H1 (cell line): Measurements from ENCODE around the gene MEF2A. TPM values are rescaled to one million over a fixed set of nuclear protein-coding genes. Genes with fewer than 3 reads are reported as not detected.

Experiments
- CTCF ChIA-PET: fragments of 300-600 bp; sonication (Branson Sonifier 250); formaldehyde crosslinking; loops from one replicate; lab custom pipeline; 2021; ENCODE audit not compliant: partially characterized antibody; lab: Charles Lee
- POLR2A ChIA-PET: fragments of 300-600 bp; sonication (Branson Sonifier 250); formaldehyde crosslinking; loops from one replicate; lab custom pipeline; 2021; ENCODE audit warnings: inconsistent platforms; ENCODE audit not compliant: partially characterized antibody; lab: Charles Lee
- DNase-seq, 2 experiments: peaks; one replicate each; pipeline versions ENCODE4 v3.0.0 to v3.0.0-alpha.2; 2010 to 2022; ENCODE audit warnings: low spot score in 2 of 2, low read depth in 1 of 2, mixed read lengths in 1 of 2
- FAIRE-seq: peaks from 2 replicates; lab custom pipeline; 2011; peaks lifted over from hg19 to GRCh38; lab: Jason Lieb, UNC
- H2AFZ ChIP-seq: 2 replicates; pipeline ENCODE4 v1.8.1; 2012; ENCODE audit warnings: low read length, inconsistent platforms
- H2AK5ac ChIP-seq: 2 replicates; pipeline ENCODE4 v1.6.1; 2013; ENCODE audit warnings: low read depth, low read length
- H2BK120ac ChIP-seq: replicated peaks from 2 replicates; pipeline ENCODE3; 2013; ENCODE audit warnings: low read depth, low read length, inconsistent platforms
- H2BK12ac ChIP-seq: 2 replicates; pipeline ENCODE4 v1.6.1; 2013; ENCODE audit warnings: low read depth, low read length
- H2BK15ac ChIP-seq: 2 replicates; pipeline ENCODE4 v1.6.1; 2013; ENCODE audit warnings: low read length
- H2BK20ac ChIP-seq: 2 replicates; pipeline ENCODE4 v1.6.1; 2013; ENCODE audit warnings: low read length
- H2BK5ac ChIP-seq: 2 replicates; pipeline ENCODE4 v1.6.1; 2013; ENCODE audit warnings: low read depth, low read length
- H3K14ac ChIP-seq: 2 replicates; pipeline ENCODE4 v1.6.1; 2013; ENCODE audit warnings: inconsistent platforms; ENCODE audit not compliant: insufficient read length
- H3K18ac ChIP-seq: 2 replicates; pipeline ENCODE4 v1.6.1; 2013; ENCODE audit warnings: low read length; ENCODE audit errors: extremely low read depth
- H3K23ac ChIP-seq: 2 replicates; pipeline ENCODE4 v1.6.1; 2013; ENCODE audit warnings: inconsistent platforms; ENCODE audit not compliant: insufficient read length
- H3K23me2 ChIP-seq: 2 replicates; pipeline ENCODE4 v1.6.1; 2013; ENCODE audit warnings: low read depth, low read length
- H3K27ac ChIP-seq: 2 replicates; pipeline ENCODE4 v1.6.1; 2011; ENCODE audit warnings: low read depth, low read length, inconsistent platforms
- H3K27me3 ChIP-seq, 4 experiments: replicated peaks in 1 of 4; 1 replicate in 1 of 4; 2 replicates in 3 of 4; pipeline versions ENCODE4 v1.6.1 to v1.8.1; 2011 to 2013; ENCODE audit warnings: low read length in 3 of 4, mild to moderate bottlenecking in 3 of 4, inconsistent platforms in 2 of 4, mixed read lengths in 2 of 4, moderate library complexity in 1 of 4; ENCODE audit not compliant: control insufficient read depth in 3 of 4, insufficient read depth in 3 of 4; ENCODE audit errors: extremely low read depth in 1 of 4
- H3K36me3 ChIP-seq, 4 experiments: 2 replicates each; pipeline versions ENCODE4 v1.6.1 to v1.8.1; 2011 to 2013; ENCODE audit warnings: mild to moderate bottlenecking in 4 of 4, low read length in 3 of 4, moderate library complexity in 2 of 4, control low read depth in 1 of 4, inconsistent platforms in 1 of 4; ENCODE audit not compliant: insufficient read depth in 4 of 4, control insufficient read depth in 2 of 4
- H3K4ac ChIP-seq: replicated peaks from 2 replicates; pipeline ENCODE3; 2013; ENCODE audit warnings: low read length, low read depth, mixed read lengths, inconsistent platforms; ENCODE audit not compliant: insufficient read length
- H3K4me1 ChIP-seq, 4 experiments: replicated peaks in 1 of 4; 1 replicate in 1 of 4; 2 replicates in 3 of 4; pipeline versions ENCODE4 v1.6.1 to v1.8.1; 2011 to 2013; ENCODE audit warnings: low read length in 3 of 4, inconsistent platforms in 2 of 4, mixed read lengths in 1 of 4; ENCODE audit not compliant: insufficient read depth in 4 of 4, control insufficient read depth in 3 of 4
- H3K4me2 ChIP-seq, 2 experiments: 2 replicates each; pipeline versions ENCODE4 v1.6.1 to v1.8.1; 2011 to 2013; ENCODE audit warnings: low read depth in 2 of 2, low read length in 2 of 2, control low read depth in 1 of 2, inconsistent platforms in 1 of 2, mild to moderate bottlenecking in 1 of 2; ENCODE audit not compliant: insufficient read depth in 1 of 2
- H3K4me3 ChIP-seq, 4 experiments: fragments of 200-600, 300-600 bp in 1 of 4; sonication (generic), shearing (Covaris generic), sonication (Bioruptor Twin) in 1 of 4; 2 replicates each; pipeline versions ENCODE4 v1.5.1 to v1.8.1; 2011 to 2016; ENCODE audit warnings: low read length in 4 of 4, low read depth in 3 of 4, control low read depth in 2 of 4, inconsistent platforms in 2 of 4, mild to moderate bottlenecking in 2 of 4, mixed read lengths in 1 of 4, moderate library complexity in 1 of 4; ENCODE audit not compliant: insufficient read depth in 2 of 4; ENCODE audit errors: extremely low read depth in 1 of 4
- H3K56ac ChIP-seq: replicated peaks from 2 replicates; pipeline ENCODE3; 2013; ENCODE audit warnings: low read depth, mild to moderate bottlenecking, mixed read lengths, low read length, inconsistent platforms; ENCODE audit not compliant: insufficient read length
- H3K79me1 ChIP-seq: 2 replicates; pipeline ENCODE4 v1.6.1; 2013; ENCODE audit warnings: low read depth, low read length, control low read depth
- H3K79me2 ChIP-seq, 2 experiments: 2 replicates each; pipeline versions ENCODE4 v1.6.1 to v1.8.1; 2012 to 2013; ENCODE audit warnings: low read length in 2 of 2, mild to moderate bottlenecking in 2 of 2, inconsistent platforms in 1 of 2; ENCODE audit not compliant: insufficient read depth in 2 of 2, control insufficient read depth in 1 of 2
- H3K9ac ChIP-seq, 4 experiments: replicated peaks in 1 of 4; 1 replicate in 1 of 4; 2 replicates in 3 of 4; pipeline versions ENCODE4 v1.6.1 to v1.8.1; 2011 to 2013; ENCODE audit warnings: low read depth in 3 of 4, low read length in 3 of 4, control low read depth in 2 of 4, mild to moderate bottlenecking in 2 of 4, moderate library complexity in 2 of 4, inconsistent platforms in 1 of 4; ENCODE audit errors: extremely low read depth in 1 of 4
- H3K9me3 ChIP-seq, 2 experiments: 2 replicates each; pipeline versions ENCODE4 v1.6.1 to v1.8.1; 2012 to 2013; ENCODE audit warnings: mild to moderate bottlenecking in 2 of 2, moderate library complexity in 2 of 2, control low read depth in 1 of 2, inconsistent platforms in 1 of 2, low read depth in 1 of 2, low read length in 1 of 2, mixed read lengths in 1 of 2; ENCODE audit not compliant: insufficient read depth in 2 of 2
- H4K20me1 ChIP-seq, 2 experiments: replicated peaks in 1 of 2; 2 replicates each; pipeline versions ENCODE3 to v1.8.1; 2011 to 2013; ENCODE audit warnings: inconsistent platforms in 2 of 2, low read length in 2 of 2, mild to moderate bottlenecking in 1 of 2; ENCODE audit not compliant: insufficient read depth in 2 of 2, control insufficient read depth in 1 of 2
- H4K5ac ChIP-seq: 2 replicates; pipeline ENCODE4 v1.6.1; 2013; ENCODE audit warnings: low read length, low read depth, mixed read lengths, inconsistent platforms; ENCODE audit not compliant: insufficient read length
- H4K8ac ChIP-seq: 2 replicates; pipeline ENCODE4 v1.8.0; 2013; ENCODE audit warnings: mild to moderate bottlenecking, moderate library complexity, low read length, inconsistent platforms; ENCODE audit not compliant: insufficient read depth; ENCODE audit errors: extremely low read depth
- H4K91ac ChIP-seq: replicated peaks from 2 replicates; pipeline ENCODE3; 2013; ENCODE audit warnings: low read length, mixed read lengths, inconsistent platforms; ENCODE audit not compliant: insufficient read length
- ASH2L ChIP-seq: fragments of 200-600, 300-600 bp; sonication (generic); IDR thresholded peaks from one replicate; pipeline ENCODE4 v1.7.1; 2017; ENCODE audit warnings: low read length
- BACH1 ChIP-seq: IDR thresholded peaks from 2 replicates; pipeline ENCODE4 v1.6.1; 2012; ENCODE audit warnings: low read length, improper control_type of control experiment
- CEBPB ChIP-seq: IDR thresholded peaks from 2 replicates; pipeline ENCODE4 v1.6.1; 2012; ENCODE audit warnings: low read depth, low read length
- CREB1 ChIP-seq: IDR thresholded peaks from 2 replicates; pipeline ENCODE4 v1.6.1; 2012; ENCODE audit warnings: inconsistent platforms
- CTBP2 ChIP-seq: IDR thresholded peaks from 2 replicates; pipeline ENCODE4 v1.7.0; 2011; ENCODE audit warnings: borderline replicate concordance, mild to moderate bottlenecking, moderate library complexity, mixed read lengths, low read length; ENCODE audit not compliant: insufficient read depth, insufficient read length
- EGR1 ChIP-seq: IDR thresholded peaks from 2 replicates; pipeline ENCODE4 v1.6.1; 2011; ENCODE audit warnings: low read depth, low read length, borderline replicate concordance
- EP300 ChIP-seq, 2 experiments: IDR thresholded peaks; 1 replicate in 1 of 2; 2 replicates in 1 of 2; pipeline ENCODE4 v1.6.1; 2011 to 2012; ENCODE audit warnings: low read depth in 2 of 2, low read length in 2 of 2, mild to moderate bottlenecking in 2 of 2, borderline replicate concordance in 1 of 2, inconsistent platforms in 1 of 2, moderate library complexity in 1 of 2
- EZH2 ChIP-seq: fragments of 200-600 bp; sonication (generic); IDR thresholded peaks from 2 replicates; pipeline ENCODE4 v1.7.1; 2012; ENCODE audit warnings: low read depth, mild to moderate bottlenecking, moderate library complexity, low read length, inconsistent platforms; ENCODE audit not compliant: severe bottlenecking
- GABPA ChIP-seq: IDR thresholded peaks from 2 replicates; pipeline ENCODE4 v1.6.1; 2011; ENCODE audit warnings: mild to moderate bottlenecking, low read length, moderate library complexity, borderline replicate concordance; ENCODE audit not compliant: insufficient read depth
- RAD21 ChIP-seq, 2 experiments: IDR thresholded peaks in 1 of 2; conservative IDR thresholded peaks in 1 of 2; 2 replicates each; pipeline ENCODE4 v1.6.1; 2011; ENCODE audit warnings: low read depth in 2 of 2, low read length in 2 of 2, improper control_type of control experiment in 1 of 2, inconsistent platforms in 1 of 2, mild to moderate bottlenecking in 1 of 2, moderate library complexity in 1 of 2
- TAF1 ChIP-seq: IDR thresholded peaks from 2 replicates; pipeline ENCODE4 v1.6.1; 2011; ENCODE audit warnings: mild to moderate bottlenecking, low read depth, low read length
- TEAD4 ChIP-seq: IDR thresholded peaks from 2 replicates; pipeline ENCODE4 v1.6.1; 2012; ENCODE audit warnings: low read depth, low read length, inconsistent platforms, mixed read lengths
- USF2 ChIP-seq: IDR thresholded peaks from 2 replicates; pipeline ENCODE4 v1.6.1; 2011; ENCODE audit warnings: low read length, improper control_type of control experiment
- WGBS, 2 experiments: shearing (Covaris generic) in 1 of 2; methylation state at CpG; one replicate each; pipeline versions ENCODE4 v1.1.6 to v1.1.7; 2013 to 2015; ENCODE audit warnings: low lambda C conversion rate in 2 of 2, mixed read lengths in 2 of 2, inconsistent platforms in 1 of 2, low coverage in 1 of 2, missing lambda C conversion rate in 1 of 2; ENCODE audit not compliant: insufficient replicate concordance in 2 of 2, insufficient coverage in 1 of 2, insufficient read length in 1 of 2; ENCODE audit errors: extremely low coverage in 1 of 2, missing lambda C conversion rate in 1 of 2; 5-methylcytosine and 5-hydroxymethylcytosine counted together
- polyA plus RNA-seq, 7 experiments: library from polyadenylated mRNA; depleted of rRNA in 3 of 7; stranded (reverse) in 5 of 7; unstranded in 2 of 7; fragments of >200 nt in 5 of 7; fragments of 200-250 nt in 2 of 7; gene quantifications; 1 replicate in 5 of 7; 2 replicates in 1 of 7; 4 replicates in 1 of 7; pipeline versions ENCODE4 v1.2.1 to v1.2.3, GENCODE V29; 2011 to 2013; ENCODE audit warnings: missing spikeins in 2 of 7, mixed read lengths in 2 of 7
- total RNA-seq: library from RNA; stranded (reverse); fragmentation: NEBNext Ultra II Directional; extraction: Animal tissue kit (Norgen Biotek cat#: 25700); gene quantifications from 2 replicates; pipeline ENCODE4 v1.2.1, GENCODE V29; 2021

Gene MEF2A
- total and polyA plus RNA-seq, 2 of the 8 experiments (the other 6 are each of a cell fraction or from before 2014, with no cell fraction given): 15.6 to 22.5 TPM

GRCh38 chr15:99558571-99558970 is 7.2 kb upstream of the MEF2A start:
- Histone ChIP-seq H4K8ac (no peak overlapping the region), H3K36me3 (no peaks in the 10 kb centered on the region), H3K23me2 (no peaks in the 10 kb centered on the region), H3K4me3 (no peak overlapping the region), H3K4ac (no peak overlapping the region), H2BK12ac (no peak overlapping the region), H3K79me1 (no peaks in the 10 kb centered on the region), H3K18ac (no peak overlapping the region), H2BK20ac (no peak overlapping the region), H3K27ac (no peak overlapping the region), H3K9ac (no peak overlapping the region), H3K56ac (no peak overlapping the region), H2BK5ac (no peak overlapping the region), H3K14ac (no peak overlapping the region), H3K79me2 (no peaks in the 10 kb centered on the region), H3K27me3 (no peaks in the 10 kb centered on the region), H4K5ac (no peak overlapping the region), H3K4me2 (no peak overlapping the region), H3K9me3 (no peaks in the 10 kb centered on the region), H2AK5ac (no peak overlapping the region), H2AFZ (no peak overlapping the region), H2BK120ac (no peak overlapping the region), H4K20me1 (no peaks in the 10 kb centered on the region), H4K91ac (no peak overlapping the region), H3K23ac (no peak overlapping the region), H3K4me1 (peaks cover 0 to 6% (median 4%) of the 10 kb centered on the region in 4 experiments; a peak in 4 of 7 replicates), H2BK15ac (no peak overlapping the region)
- WGBS, 2 experiments: 91% methylated on average over 3 of the region's 3 CpGs; no CpG with 5 or more reads in 1 of the 2 experiments
- POLR2A ChIA-PET: no interaction called here
- CTCF ChIA-PET: interaction anchor here (0.6 kb wide), 1 partner anchor 312 kb away, joined by 6 read pairs; no protein-coding TSS in a partner anchor
- DNase-seq (no peak), FAIRE-seq (no peak)
- no peak for TF ChIP-seq BACH1
- no peak for TF ChIP-seq EGR1
- TF ChIP-seq TAF1: no peak
- no peak for TF ChIP-seq EZH2
- no peak for TF ChIP-seq EP300 (IDR thresholded peaks at IDR 0.05; ENCODE audit: borderline replicate concordance in 1 of 2, low read depth in 2 of 2, low read length in 2 of 2)
- no peak for TF ChIP-seq TEAD4
- TF ChIP-seq USF2: no peak
- TF ChIP-seq ASH2L: no peak
- no peak for TF ChIP-seq CTBP2
- no peak for TF ChIP-seq RAD21 (IDR thresholded peaks at IDR 0.05 in 1 of 2, conservative IDR thresholded peaks at IDR 0.05 in 1 of 2; ENCODE audit: low read depth in 2 of 2, low read length in 2 of 2)
- no peak for TF ChIP-seq CREB1
- no peak for TF ChIP-seq GABPA
- TF ChIP-seq CEBPB: no peak
